Measurements from ENCODE around the gene ADK.

ADK gene

DNA sequence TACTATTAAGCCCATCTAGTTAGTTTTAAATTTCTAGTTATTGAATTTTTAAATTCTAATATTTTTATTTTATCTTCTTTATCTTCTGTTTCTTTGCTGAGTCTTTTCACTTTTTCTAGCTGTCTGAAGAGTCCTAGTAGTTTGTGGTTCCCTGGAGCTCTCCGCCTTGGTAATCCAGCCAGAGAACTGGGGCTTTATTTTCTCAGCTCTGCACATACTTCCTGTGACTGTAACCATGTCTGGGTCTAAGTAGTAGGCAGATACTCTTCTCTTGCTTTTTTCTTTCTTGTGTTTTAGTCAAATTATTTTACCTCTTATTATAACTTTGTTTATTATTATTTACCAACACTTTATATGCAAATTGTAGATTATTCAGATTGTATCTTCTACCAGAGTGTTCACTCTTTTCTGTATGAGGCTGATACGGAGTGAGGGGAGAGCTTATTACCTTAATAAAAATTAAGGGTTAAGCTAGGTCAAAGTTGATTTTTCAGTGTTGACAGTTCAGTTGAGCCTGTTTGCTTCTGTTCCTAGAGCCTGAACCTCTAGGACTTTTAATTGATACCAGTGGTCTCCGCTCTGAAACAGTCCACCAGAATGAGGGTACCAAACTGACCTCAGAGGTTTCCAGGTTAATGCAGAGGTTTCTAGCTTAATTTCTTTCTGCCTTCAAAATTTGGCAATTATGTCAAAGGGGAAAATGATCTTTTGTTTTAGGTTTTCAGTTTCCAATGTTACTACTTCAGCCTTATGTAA lies 155.4 kb downstream of the ADK start:
- no peak overlapping the region for H3K27ac ChIP-seq
- no peak overlapping the region for H3K9ac ChIP-seq
- H3K9me3 ChIP-seq, result no peaks in the 10 kb centered on the region
- no peak overlapping the region for H3K4me2 ChIP-seq
- H3K4me1 ChIP-seq, result peaks cover 4% of the 10 kb centered on the region; the same call in 1 of the 2 replicates
- no peak for TF ChIP-seq Cebpa-rat (IDR thresholded peaks at IDR 0.05)
- no peaks in the 10 kb centered on the region for H3K36me3 ChIP-seq
- no peaks in the 10 kb centered on the region for H4K20me1 ChIP-seq
- H3K4me3 ChIP-seq, result no peak overlapping the region
- no peaks in the 10 kb centered on the region for H3K27me3 ChIP-seq

DNA sequence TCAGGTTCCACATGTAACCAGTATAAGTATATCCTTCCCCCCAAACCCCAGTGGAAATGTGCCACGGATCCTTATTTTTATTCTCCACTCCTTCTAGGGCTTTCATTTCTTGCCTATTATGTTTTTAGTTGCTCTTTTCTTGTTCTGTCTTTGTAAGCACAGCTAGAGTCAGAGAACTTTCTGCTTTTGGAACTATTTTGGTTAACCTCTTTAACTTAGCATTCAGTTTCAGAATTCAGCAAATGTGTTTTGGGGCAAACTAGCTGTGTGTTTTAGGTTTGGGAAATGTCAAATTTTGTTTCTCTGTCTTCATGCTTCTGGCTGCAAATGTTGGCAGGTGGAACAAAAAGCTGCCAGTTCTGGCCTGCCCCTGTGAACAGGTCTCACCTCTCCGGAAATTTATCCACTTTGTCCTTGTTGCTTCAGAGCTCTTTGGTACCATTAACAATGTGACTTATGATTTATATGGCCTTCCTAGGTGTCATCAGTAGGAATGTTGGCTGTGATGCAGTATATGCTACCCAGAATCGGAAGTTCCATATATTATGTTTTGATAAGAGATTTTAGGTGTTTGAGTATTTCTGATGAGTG lies 156.1 kb downstream of the ADK start:
- H3K9me3 ChIP-seq, result no peaks in the 10 kb centered on the region
- H3K9ac ChIP-seq, result no peak overlapping the region
- no peaks in the 10 kb centered on the region for H3K36me3 ChIP-seq
- no peak overlapping the region for H3K4me3 ChIP-seq
- peaks cover 4% of the 10 kb centered on the region; the same call in 1 of the 2 replicates for H3K4me1 ChIP-seq
- no peaks in the 10 kb centered on the region for H3K27me3 ChIP-seq
- H4K20me1 ChIP-seq, result no peaks in the 10 kb centered on the region
- H3K4me2 ChIP-seq, result no peak overlapping the region
- no peak overlapping the region for H3K27ac ChIP-seq
- no peak for TF ChIP-seq Cebpa-rat (IDR thresholded peaks at IDR 0.05)

DNA sequence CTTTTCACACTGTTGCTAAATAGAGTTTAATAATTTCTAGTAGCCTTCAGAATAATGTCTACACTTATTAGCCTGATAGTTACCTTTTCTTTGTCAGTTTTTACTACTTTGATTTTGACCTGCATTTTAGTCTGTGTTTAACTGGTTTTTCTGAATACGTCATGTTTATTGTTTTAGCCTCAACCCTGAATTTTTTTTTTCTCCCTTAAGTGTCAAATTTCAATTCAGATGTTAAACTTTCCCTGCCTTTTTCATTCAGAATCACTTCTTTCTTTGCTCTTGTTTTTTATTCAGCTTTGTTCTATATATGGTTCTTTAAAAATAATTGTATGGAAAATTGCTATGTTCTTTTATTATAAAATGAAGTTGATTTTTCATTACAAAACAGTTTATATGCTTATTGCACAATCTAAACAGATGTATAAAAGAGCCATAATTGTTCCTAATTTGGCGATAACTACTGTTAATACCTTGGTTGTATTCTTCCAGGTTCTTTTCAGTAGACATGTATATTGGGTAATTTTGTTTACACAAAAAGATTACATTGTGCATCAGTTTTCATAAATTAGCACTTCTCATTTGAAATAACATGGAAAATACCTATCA lies 159.7 kb downstream of the ADK start:
- H3K9me3 ChIP-seq, result no peaks in the 10 kb centered on the region
- H4K20me1 ChIP-seq, result no peaks in the 10 kb centered on the region
- no peak for TF ChIP-seq Cebpa-rat (IDR thresholded peaks at IDR 0.05)
- H3K4me2 ChIP-seq, result no peak overlapping the region
- H3K4me3 ChIP-seq, result no peak overlapping the region
- no peak overlapping the region for H3K27ac ChIP-seq
- H3K4me1 ChIP-seq, result peaks cover under 1% of the 10 kb centered on the region; the same call in 1 of the 2 replicates
- H3K36me3 ChIP-seq, result no peaks in the 10 kb centered on the region
- no peak overlapping the region for H3K9ac ChIP-seq
- H3K27me3 ChIP-seq, result no peaks in the 10 kb centered on the region

DNA sequence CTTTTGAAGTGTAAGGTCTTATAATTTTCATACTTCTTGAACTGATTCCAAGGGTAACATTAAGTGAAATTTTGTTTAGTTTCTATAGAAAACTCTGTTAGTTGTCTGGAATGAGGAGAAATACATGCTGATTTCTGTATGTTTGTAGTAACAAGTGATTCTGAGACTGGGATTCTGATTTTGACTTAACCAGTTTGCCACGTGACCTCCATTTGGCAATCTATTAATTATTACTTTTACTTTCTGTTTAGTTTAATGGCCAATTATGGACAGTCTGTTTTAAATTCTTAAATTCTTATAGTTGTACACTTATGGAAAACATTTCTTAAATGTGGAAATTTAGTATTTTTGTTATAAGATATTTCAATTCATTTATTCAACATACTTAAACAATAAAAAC lies 163.1 kb downstream of the ADK start:
- Histone ChIP-seq H3K9me3 (peaks cover 1% of the 10 kb centered on the region), H3K9ac (no peak overlapping the region), H3K27me3 (no peaks in the 10 kb centered on the region), H3K36me3 (peaks cover 13% of the 10 kb centered on the region; the same call in 1 of the 2 replicates), H3K4me3 (no peak overlapping the region), H4K20me1 (no peaks in the 10 kb centered on the region), H3K4me1 (no peaks in the 10 kb centered on the region), H3K4me2 (no peak overlapping the region), H3K27ac (no peak overlapping the region)
- TF ChIP-seq Cebpa-rat (IDR thresholded peaks at IDR 0.05), result no peak

DNA sequence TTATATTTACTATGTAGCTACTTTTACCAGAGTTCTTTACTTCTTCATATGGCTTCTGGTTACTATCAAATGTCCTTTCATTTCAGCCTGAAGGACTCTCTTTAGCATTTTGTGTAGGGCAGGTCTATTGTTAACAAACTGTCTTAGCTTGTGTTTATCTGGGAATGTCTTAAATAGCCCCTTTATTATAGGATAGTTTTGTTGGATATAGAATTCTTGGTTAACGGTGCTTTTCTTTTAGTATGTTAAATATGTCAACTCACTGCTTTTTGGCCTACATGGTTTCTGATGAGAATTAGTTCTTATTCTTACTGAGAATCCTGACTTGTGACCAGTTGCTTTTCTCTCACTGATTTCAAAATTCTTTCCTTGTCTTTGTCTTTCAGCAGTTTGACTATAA lies 169.0 kb downstream of the ADK start:
- H4K20me1 ChIP-seq, result no peaks in the 10 kb centered on the region
- peaks cover 15% of the 10 kb centered on the region for H3K9me3 ChIP-seq
- H3K27me3 ChIP-seq, result no peaks in the 10 kb centered on the region
- TF ChIP-seq Cebpa-rat (IDR thresholded peaks at IDR 0.05), result no peak
- H3K4me3 ChIP-seq, result no peak overlapping the region
- no peaks in the 10 kb centered on the region for H3K4me1 ChIP-seq
- H3K27ac ChIP-seq, result no peak overlapping the region
- no peak overlapping the region for H3K9ac ChIP-seq
- H3K36me3 ChIP-seq, result peaks cover 20% of the 10 kb centered on the region; the same call in 1 of the 2 replicates
- H3K4me2 ChIP-seq, result no peak overlapping the region

DNA sequence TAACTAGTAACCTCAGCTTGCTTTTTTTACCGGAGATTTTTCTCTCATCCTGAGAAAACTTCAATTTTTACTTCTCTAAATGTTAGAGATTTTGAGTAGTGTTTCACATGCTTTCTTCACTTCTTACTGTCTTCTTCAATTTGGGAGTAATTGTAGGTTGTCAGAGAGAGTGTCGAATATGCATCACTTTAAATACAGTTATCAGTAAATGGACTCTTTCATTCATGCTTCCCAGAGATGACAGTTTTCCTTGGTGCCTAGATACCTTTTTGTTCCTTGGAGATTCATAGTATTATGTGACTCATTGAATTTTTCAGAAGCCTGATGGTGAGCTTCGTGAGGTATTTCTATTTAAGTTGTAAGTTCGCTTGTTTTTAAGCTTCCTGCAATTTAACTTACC lies 169.7 kb downstream of the ADK start:
- peaks cover 15% of the 10 kb centered on the region for H3K9me3 ChIP-seq
- no peaks in the 10 kb centered on the region for H3K4me1 ChIP-seq
- no peak for TF ChIP-seq Cebpa-rat (IDR thresholded peaks at IDR 0.05)
- peaks cover 20% of the 10 kb centered on the region; the same call in 1 of the 2 replicates for H3K36me3 ChIP-seq
- H3K27me3 ChIP-seq, result no peaks in the 10 kb centered on the region
- no peak overlapping the region for H3K27ac ChIP-seq
- H3K4me2 ChIP-seq, result no peak overlapping the region
- H3K4me3 ChIP-seq, result no peak overlapping the region
- no peaks in the 10 kb centered on the region for H4K20me1 ChIP-seq
- H3K9ac ChIP-seq, result no peak overlapping the region

DNA sequence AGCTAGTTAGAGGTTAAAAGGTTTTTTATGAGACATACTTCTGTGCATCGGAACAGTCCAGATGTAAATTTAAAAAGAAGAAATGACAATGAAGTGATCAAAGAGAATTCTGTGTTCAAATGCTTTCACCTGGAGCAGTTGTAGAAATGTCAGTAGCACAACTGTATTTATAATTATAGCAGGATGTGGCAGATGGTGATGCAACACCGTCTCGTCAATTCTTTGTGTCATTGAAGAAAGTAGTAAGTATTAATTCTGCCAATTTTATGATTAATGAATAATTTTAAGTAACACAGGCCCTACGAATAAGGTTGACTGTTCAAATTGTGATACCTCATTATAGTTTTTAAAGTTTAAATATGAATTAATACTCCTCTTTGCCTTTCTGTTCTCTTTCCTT lies 171.1 kb downstream of the ADK start:
- Histone ChIP-seq H3K4me1 (no peaks in the 10 kb centered on the region), H3K4me2 (no peak overlapping the region), H3K9ac (no peak overlapping the region), H3K27me3 (no peaks in the 10 kb centered on the region), H3K27ac (no peak overlapping the region), H3K9me3 (peaks cover 19% of the 10 kb centered on the region), H4K20me1 (no peaks in the 10 kb centered on the region), H3K36me3 (peaks cover 19% of the 10 kb centered on the region; the same call in 1 of the 2 replicates), H3K4me3 (no peak overlapping the region)
- no peak for TF ChIP-seq Cebpa-rat (IDR thresholded peaks at IDR 0.05)

DNA sequence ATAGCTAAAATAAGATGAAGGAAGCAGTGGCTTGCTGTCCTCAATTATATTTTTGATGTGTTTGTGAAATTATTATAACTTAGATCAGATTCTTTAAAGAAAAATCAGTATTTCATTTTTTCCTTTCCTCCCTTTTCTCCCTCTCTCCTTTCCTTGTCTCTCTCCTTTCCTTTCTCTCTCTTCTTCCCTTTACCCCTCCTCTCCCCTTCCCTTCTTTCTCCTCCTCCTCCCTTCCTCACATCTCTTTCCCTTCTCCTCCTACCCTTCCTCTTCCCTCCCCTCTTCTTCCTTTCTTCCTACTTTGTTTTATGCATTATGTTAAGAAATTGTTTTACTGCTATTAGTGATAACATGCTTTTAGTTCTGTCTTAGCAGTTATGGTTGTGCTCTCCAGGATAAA lies 171.5 kb downstream of the ADK start:
- no peak overlapping the region for H3K4me3 ChIP-seq
- H3K27ac ChIP-seq, result no peak overlapping the region
- no peaks in the 10 kb centered on the region for H4K20me1 ChIP-seq
- TF ChIP-seq Cebpa-rat (IDR thresholded peaks at IDR 0.05), result no peak
- H3K9me3 ChIP-seq, result peaks cover 19% of the 10 kb centered on the region
- H3K36me3 ChIP-seq, result peaks cover 15% of the 10 kb centered on the region; the same call in 1 of the 2 replicates
- no peaks in the 10 kb centered on the region for H3K27me3 ChIP-seq
- H3K4me2 ChIP-seq, result no peak overlapping the region
- H3K4me1 ChIP-seq, result no peaks in the 10 kb centered on the region
- no peak overlapping the region for H3K9ac ChIP-seq

DNA sequence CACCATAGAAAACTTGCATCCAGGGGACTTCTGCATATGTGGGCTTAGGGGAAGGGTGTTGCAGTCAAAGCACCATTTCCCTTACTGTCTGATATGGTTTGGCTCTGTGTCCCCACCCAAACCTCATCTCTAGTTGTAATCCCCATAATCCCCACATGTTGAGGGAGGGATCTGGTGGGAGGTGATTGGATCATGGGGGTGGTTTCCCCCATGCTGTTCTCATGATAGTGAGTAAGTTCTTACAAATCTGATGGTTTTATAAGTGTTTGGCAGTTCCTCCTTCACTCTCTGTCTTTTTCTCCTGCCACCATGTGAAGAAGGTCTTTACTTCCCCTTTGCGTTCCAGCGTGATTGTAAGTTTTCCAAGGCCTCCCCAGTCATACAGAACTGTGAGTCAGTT lies 177.4 kb downstream of the ADK start:
- H4K20me1 ChIP-seq, result no peaks in the 10 kb centered on the region
- H3K27me3 ChIP-seq, result no peaks in the 10 kb centered on the region
- no peak overlapping the region for H3K4me2 ChIP-seq
- no peak overlapping the region for H3K27ac ChIP-seq
- H3K4me3 ChIP-seq, result no peak overlapping the region
- peaks cover 4% of the 10 kb centered on the region for H3K9me3 ChIP-seq
- H3K4me1 ChIP-seq, result no peaks in the 10 kb centered on the region
- H3K9ac ChIP-seq, result no peak overlapping the region
- no peak for TF ChIP-seq Cebpa-rat (IDR thresholded peaks at IDR 0.05)
- H3K36me3 ChIP-seq, result no peaks in the 10 kb centered on the region; the same call in 1 of the 2 replicates

DNA sequence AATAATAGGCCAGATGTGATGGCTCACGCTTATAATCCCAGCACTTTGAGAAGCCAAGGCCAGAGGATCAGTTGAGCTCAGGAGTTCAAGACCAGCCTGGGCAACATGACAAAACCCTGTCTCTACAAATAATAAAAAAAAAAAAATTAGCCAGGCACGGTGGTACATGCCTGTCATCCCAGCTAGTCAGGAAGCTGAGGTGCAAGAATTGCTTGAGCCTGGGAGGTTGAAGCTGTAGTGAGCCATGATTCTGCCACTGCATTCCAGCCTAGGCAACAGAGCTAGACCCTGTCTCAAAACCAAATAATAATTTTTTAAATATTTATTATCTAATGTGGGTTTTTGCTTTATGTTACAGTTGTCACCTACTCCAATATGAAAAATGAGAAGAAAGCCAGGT lies 178.9 kb downstream of the ADK start:
- TF ChIP-seq Cebpa-rat (IDR thresholded peaks at IDR 0.05), result no peak
- Histone ChIP-seq H4K20me1 (no peaks in the 10 kb centered on the region), H3K36me3 (no peaks in the 10 kb centered on the region; the same call in 1 of the 2 replicates), H3K9me3 (peaks cover 9% of the 10 kb centered on the region), H3K4me3 (no peak overlapping the region), H3K27me3 (no peaks in the 10 kb centered on the region), H3K9ac (no peak overlapping the region), H3K4me2 (no peak overlapping the region), H3K27ac (no peak overlapping the region), H3K4me1 (no peaks in the 10 kb centered on the region)
